B cell (primary cell): ENCODE data around the gene HS3ST5. TPM values are rescaled to one million over a fixed set of nuclear protein-coding genes. Genes with fewer than 3 reads are reported as not detected.

ENCODE experiments used
- ATAC-seq: fragments of 200-7000 bp; cut with Tn5 transposase; one replicate; pipeline ENCODE4 v1.10.0; 2021; ENCODE audit warnings: low read depth, mild to moderate bottlenecking, moderate number of reproducible peaks, moderate library complexity
- CTCF ChIA-PET: fragments of 350-600 bp; sonication (Branson Sonifier 250); formaldehyde crosslinking; loops from one replicate; lab custom pipeline; 2021; ENCODE audit warnings: antibody characterized with exemption, inconsistent platforms; lab: Charles Lee
- POLR2A ChIA-PET: fragments of 350-600 bp; sonication (Branson Sonifier 250); formaldehyde crosslinking; loops from one replicate; lab custom pipeline; 2021; ENCODE audit warnings: antibody characterized with exemption; lab: Charles Lee
- DNase-seq: peaks from one replicate; pipeline ENCODE4 v3.0.0; 2013
- H2AFZ ChIP-seq: 2 replicates; pipeline ENCODE4 v1.6.1; 2012; ENCODE audit warnings: mild to moderate bottlenecking, low read depth, low read length; ENCODE audit not compliant: insufficient read depth, poor library complexity, severe bottlenecking
- H3K27ac ChIP-seq, 2 donors: 1 replicate in 1 of 2; 2 replicates in 1 of 2; pipeline ENCODE4 v1.5.1; 2012 to 2013; ENCODE audit warnings: low read length in 2 of 2, mild to moderate bottlenecking in 2 of 2, moderate library complexity in 1 of 2
- H3K27me3 ChIP-seq, 4 experiments: fragments of 200-600 bp in 1 of 4; sonication (generic) in 1 of 4; replicated peaks in 1 of 4; 1 replicate in 2 of 4; 2 replicates in 2 of 4; pipeline versions ENCODE4 v1.6.1 to v1.7.0; 2013 to 2016; ENCODE audit warnings: low read length in 3 of 4, mild to moderate bottlenecking in 2 of 4, mixed read lengths in 1 of 4, moderate library complexity in 1 of 4; ENCODE audit not compliant: insufficient read depth in 4 of 4, control insufficient read depth in 3 of 4; ENCODE audit errors: control extremely low read depth in 1 of 4
- H3K36me3 ChIP-seq, 2 experiments: replicated peaks in 1 of 2; 1 replicate in 1 of 2; 2 replicates in 1 of 2; pipeline versions ENCODE4 v1.6.1 to v1.7.1; 2013; ENCODE audit warnings: low read length in 1 of 2; ENCODE audit not compliant: insufficient read depth in 2 of 2, control insufficient read depth in 1 of 2; ENCODE audit errors: control extremely low read depth in 1 of 2, extremely low read depth in 1 of 2
- H3K4me1 ChIP-seq, 2 donors: fragments of 200-600 bp in 1 of 2; sonication (generic) in 1 of 2; 1 replicate in 1 of 2; 2 replicates in 1 of 2; pipeline versions ENCODE4 v1.5.1 to v1.6.1; 2013 to 2017; ENCODE audit warnings: low read length in 2 of 2; ENCODE audit not compliant: control insufficient read depth in 2 of 2, insufficient read depth in 2 of 2
- H3K4me2 ChIP-seq: replicated peaks from 2 replicates; pipeline ENCODE3; 2012; ENCODE audit warnings: mild to moderate bottlenecking, low read depth, low read length; ENCODE audit not compliant: poor library complexity, severe bottlenecking
- H3K4me3 ChIP-seq, 5 experiments: fragments of 200-600 bp in 1 of 5; sonication (generic) in 1 of 5; 1 replicate in 3 of 5; 2 replicates in 2 of 5; pipeline versions ENCODE4 v1.5.1 to v1.7.0; 2011 to 2016; ENCODE audit warnings: low read length in 4 of 5, mild to moderate bottlenecking in 4 of 5, low read depth in 2 of 5, control low read depth in 1 of 5, moderate library complexity in 1 of 5; ENCODE audit not compliant: insufficient read depth in 1 of 5; ENCODE audit errors: control extremely low read depth in 1 of 5, extremely low read depth in 1 of 5
- H3K79me2 ChIP-seq: fragments of 200-600 bp; sonication (generic); one replicate; pipeline ENCODE4 v1.6.0; 2016; ENCODE audit warnings: low read length; ENCODE audit not compliant: control insufficient read depth, insufficient read depth
- H3K9ac ChIP-seq: fragments of 200-600 bp; sonication (generic); 2 replicates; pipeline ENCODE4 v1.6.1; 2017; ENCODE audit warnings: mild to moderate bottlenecking, low read length, moderate library complexity
- H3K9me3 ChIP-seq, 3 donors: one replicate each; pipeline versions ENCODE4 v1.6.1 to v1.7.1; 2013; ENCODE audit warnings: low read length in 2 of 3; ENCODE audit not compliant: control insufficient read depth in 2 of 3, insufficient read depth in 1 of 3; ENCODE audit errors: control extremely low read depth in 1 of 3
- H4K20me1 ChIP-seq: 2 replicates; pipeline ENCODE4 v1.6.0; 2012; ENCODE audit warnings: mild to moderate bottlenecking, low read length; ENCODE audit not compliant: insufficient read depth, control insufficient read depth, poor library complexity, severe bottlenecking
- H3K27ac Mint-ChIP-seq: one replicate; pipeline ENCODE4 v1.8.0; 2021; ENCODE audit warnings: mixed read lengths
- H3K27me3 Mint-ChIP-seq: one replicate; pipeline ENCODE4 v1.8.0; 2021; ENCODE audit warnings: mixed read lengths
- H3K4me1 Mint-ChIP-seq: one replicate; pipeline ENCODE4 v1.8.0; 2021; ENCODE audit warnings: mixed read lengths
- H3K4me3 Mint-ChIP-seq: one replicate; pipeline ENCODE4 v1.8.0; 2021; ENCODE audit warnings: mixed read lengths
- H3K9me3 Mint-ChIP-seq: one replicate; pipeline ENCODE4 v1.8.0; 2022; ENCODE audit warnings: mixed read lengths; ENCODE audit not compliant: insufficient read depth
- CTCF ChIP-seq: fragments of 200-600 bp; IDR thresholded peaks from one replicate; pipeline ENCODE4 v1.8.0; 2022; ENCODE audit warnings: antibody characterized with exemption, mild to moderate bottlenecking
- EZH2 ChIP-seq: IDR thresholded peaks from 2 replicates; pipeline ENCODE4 v1.6.1; 2012; ENCODE audit warnings: borderline replicate concordance, low read depth, mild to moderate bottlenecking, moderate library complexity, low read length; ENCODE audit not compliant: insufficient read depth, poor library complexity, severe bottlenecking
- WGBS: methylation state at CpG from one replicate; pipeline ENCODE4 v1.1.5; 2013; ENCODE audit warnings: missing lambda C conversion rate; ENCODE audit not compliant: insufficient coverage; 5-methylcytosine and 5-hydroxymethylcytosine counted together
- intact Hi-C: fragments of 100-400 bp; cut with micrococcal nuclease; formaldehyde crosslinking; loops from one replicate; pipeline ENCODE4 v1.10.0; 2022
- polyA plus RNA-seq: library from polyadenylated mRNA; depleted of rRNA; stranded (reverse); fragments of >200 nt; gene quantifications from 2 replicates; pipeline ENCODE4 v1.2.3, GENCODE V29; 2012
- total RNA-seq, 2 donors: library from RNA; stranded (reverse); fragments of 120-200 nt in 1 of 2; gene quantifications; 1 replicate in 1 of 2; 2 replicates in 1 of 2; pipeline versions ENCODE4 v1.2.3 to v1.2.4, GENCODE V29; 2013 to 2022

The HS3ST5 gene
- total and polyA plus RNA-seq, 2 donors (not counting 1 experiment from before 2014, with no cell fraction given) = not detected

GRCh38 chr6:114142258-114142657 lies 200.6 kb downstream of the HS3ST5 start:
- Histone ChIP-seq H3K9me3 (peaks cover 2 to 6% (median 4%) of the 10 kb centered on the region in 3 donors), H3K9ac (no peak overlapping the region), H3K4me1 (no peaks in the 10 kb centered on the region), H4K20me1 (no peaks in the 10 kb centered on the region), H3K79me2 (no peaks in the 10 kb centered on the region), H3K36me3 (no peaks in the 10 kb centered on the region), H2AFZ (no peak overlapping the region), H3K27me3 (no peaks in the 10 kb centered on the region), H3K27ac (no peak overlapping the region), H3K4me2 (no peak overlapping the region), H3K4me3 (no peak overlapping the region)
- Mint-ChIP-seq H3K27me3 (no peaks in the 10 kb centered on the region), H3K27ac (no peak overlapping the region), H3K4me1 (no peaks in the 10 kb centered on the region), H3K4me3 (no peak overlapping the region), H3K9me3 (peaks cover 5% of the 10 kb centered on the region)
- ATAC-seq (no peak), DNase-seq (no peak)
- TF ChIP-seq CTCF (no peak), EZH2 (no peak)
- intact Hi-C loops = no loop called here
- CTCF ChIA-PET = no interaction called here
- POLR2A ChIA-PET = no interaction called here
- no CpG with 5 or more reads among the region's 7 CpGs for WGBS

- Histone ChIP-seq H3K9ac (no peak overlapping the region), H3K79me2 (no peaks in the 10 kb centered on the region), H3K4me2 (no peak overlapping the region), H4K20me1 (no peaks in the 10 kb centered on the region), H2AFZ (no peak overlapping the region), H3K27ac (no peak overlapping the region), H3K27me3 (no peaks in the 10 kb centered on the region), H3K9me3 (no peaks in the 10 kb centered on the region), H3K4me3 (no peak overlapping the region), H3K4me1 (no peaks in the 10 kb centered on the region), H3K36me3 (no peaks in the 10 kb centered on the region)
- H3K9me3 Mint-ChIP-seq = no peaks in the 10 kb centered on the region
- H3K4me3 Mint-ChIP-seq = no peak overlapping the region
- intact Hi-C loops = no loop called here
- no peak for TF ChIP-seq EZH2
- TF ChIP-seq CTCF = no peak
- CTCF ChIA-PET = no interaction called here
- no peak for DNase-seq
- H3K27me3 Mint-ChIP-seq = no peaks in the 10 kb centered on the region
- POLR2A ChIA-PET = no interaction called here
- no peak for ATAC-seq
- 86% methylated on average over 5 of the region's 5 CpGs for WGBS
- no peak overlapping the region for H3K27ac Mint-ChIP-seq
- H3K4me1 Mint-ChIP-seq = no peaks in the 10 kb centered on the region
Measured at GRCh38 chr6:114140416-114140815, 202.4 kb downstream of the HS3ST5 start.
